Measurements from ENCODE around the gene RHBDD1. TPM values are rescaled to one million over a fixed set of nuclear protein-coding genes. Genes with fewer than 3 reads are reported as not detected.

The RHBDD1 gene
- total and polyA plus RNA-seq, 4 donors, result 16.8 to 81.3 (median 30.2) TPM

- WGBS (ENCODE audit: insufficient coverage), result no CpG with 5 or more reads among the region's 4 CpGs
- peak in 1 of 6 donors; percentile 24 for DNase-seq (ENCODE audit: low read depth in 4 of 6, low spot score in 6 of 6)
- peaks cover 32% of the 10 kb centered on the region for H3K36me3 ChIP-seq (ENCODE audit: control insufficient read depth, insufficient read depth, low read length)
- H3K27ac ChIP-seq (ENCODE audit: low read depth, low read length), result peak overlapping the region; percentile 43
- peak overlapping the region; percentile 71 for H3K4me3 ChIP-seq (ENCODE audit: low read depth, low read length)
- no peaks in the 10 kb centered on the region for H3K9me3 ChIP-seq (ENCODE audit: control insufficient read depth, insufficient read depth, low read length)
- H3K27me3 ChIP-seq (ENCODE audit: control insufficient read depth, insufficient read depth, low read length), result no peaks in the 10 kb centered on the region
- peaks cover 49% of the 10 kb centered on the region for H3K4me1 ChIP-seq (ENCODE audit: control insufficient read depth, insufficient read depth, low read length)
Observed at GRCh38 chr2:226794196-226794661, 41.6 kb upstream of the RHBDD1 start.

- peaks cover 32% of the 10 kb centered on the region for H3K36me3 ChIP-seq (ENCODE audit: control insufficient read depth, insufficient read depth, low read length)
- 15% methylated on average over 5 of the region's 9 CpGs for WGBS (ENCODE audit: insufficient coverage)
- H3K4me1 ChIP-seq (ENCODE audit: control insufficient read depth, insufficient read depth, low read length), result peaks cover 49% of the 10 kb centered on the region
- H3K4me3 ChIP-seq (ENCODE audit: low read depth, low read length), result peak overlapping the region; percentile 71
- no peaks in the 10 kb centered on the region for H3K9me3 ChIP-seq (ENCODE audit: control insufficient read depth, insufficient read depth, low read length)
- no peaks in the 10 kb centered on the region for H3K27me3 ChIP-seq (ENCODE audit: control insufficient read depth, insufficient read depth, low read length)
- peak in 2 of 6 donors; percentile 70 to 75 for DNase-seq (ENCODE audit: low read depth in 4 of 6, low spot score in 6 of 6)
- H3K27ac ChIP-seq (ENCODE audit: low read depth, low read length), result peak overlapping the region; percentile 43
Observed at GRCh38 chr2:226794751-226795171, 41.1 kb upstream of the RHBDD1 start.

GRCh38 chr2:226795281-226796011 lies 40.4 kb upstream of the RHBDD1 start:
- Histone ChIP-seq H3K4me3 (ENCODE audit: low read depth, low read length) (peak overlapping the region; percentile 71), H3K9me3 (ENCODE audit: control insufficient read depth, insufficient read depth, low read length) (no peaks in the 10 kb centered on the region), H3K27ac (ENCODE audit: low read depth, low read length) (peak overlapping the region; percentile 29), H3K4me1 (ENCODE audit: control insufficient read depth, insufficient read depth, low read length) (peaks cover 54% of the 10 kb centered on the region), H3K36me3 (ENCODE audit: control insufficient read depth, insufficient read depth, low read length) (peaks cover 32% of the 10 kb centered on the region), H3K27me3 (ENCODE audit: control insufficient read depth, insufficient read depth, low read length) (no peaks in the 10 kb centered on the region)
- peak in 1 of 6 donors; percentile 9 for DNase-seq (ENCODE audit: low read depth in 4 of 6, low spot score in 6 of 6)
- 54% methylated on average over 25 of the region's 26 CpGs for WGBS (ENCODE audit: insufficient coverage)

GRCh38 chr2:226796012-226796839 lies 39.6 kb upstream of the RHBDD1 start:
- Histone ChIP-seq H3K9me3 (ENCODE audit: control insufficient read depth, insufficient read depth, low read length) (no peaks in the 10 kb centered on the region), H3K36me3 (ENCODE audit: control insufficient read depth, insufficient read depth, low read length) (peaks cover 32% of the 10 kb centered on the region), H3K27ac (ENCODE audit: low read depth, low read length) (no peak overlapping the region), H3K27me3 (ENCODE audit: control insufficient read depth, insufficient read depth, low read length) (no peaks in the 10 kb centered on the region), H3K4me1 (ENCODE audit: control insufficient read depth, insufficient read depth, low read length) (peaks cover 57% of the 10 kb centered on the region), H3K4me3 (ENCODE audit: low read depth, low read length) (peak overlapping the region; percentile 71)
- WGBS (ENCODE audit: insufficient coverage), result 85% methylated on average over 22 of the region's 25 CpGs
- DNase-seq (ENCODE audit: low read depth in 4 of 6, low spot score in 6 of 6), result no peak

GRCh38 chr2:226796840-226797288 lies 39.0 kb upstream of the RHBDD1 start:
- Histone ChIP-seq H3K9me3 (ENCODE audit: control insufficient read depth, insufficient read depth, low read length) (no peaks in the 10 kb centered on the region), H3K36me3 (ENCODE audit: control insufficient read depth, insufficient read depth, low read length) (peaks cover 32% of the 10 kb centered on the region), H3K27me3 (ENCODE audit: control insufficient read depth, insufficient read depth, low read length) (no peaks in the 10 kb centered on the region), H3K4me3 (ENCODE audit: low read depth, low read length) (peak overlapping the region; percentile 16), H3K4me1 (ENCODE audit: control insufficient read depth, insufficient read depth, low read length) (peaks cover 62% of the 10 kb centered on the region), H3K27ac (ENCODE audit: low read depth, low read length) (no peak overlapping the region)
- WGBS (ENCODE audit: insufficient coverage), result 89% methylated on average over 14 of the region's 17 CpGs
- DNase-seq (ENCODE audit: low read depth in 4 of 6, low spot score in 6 of 6), result peak in 2 of 6 donors; percentile 29 to 51

- Histone ChIP-seq H3K4me3 (ENCODE audit: low read depth, low read length) (peak overlapping the region; percentile 16), H3K27me3 (ENCODE audit: control insufficient read depth, insufficient read depth, low read length) (no peaks in the 10 kb centered on the region), H3K9me3 (ENCODE audit: control insufficient read depth, insufficient read depth, low read length) (no peaks in the 10 kb centered on the region), H3K36me3 (ENCODE audit: control insufficient read depth, insufficient read depth, low read length) (peaks cover 32% of the 10 kb centered on the region), H3K27ac (ENCODE audit: low read depth, low read length) (no peak overlapping the region), H3K4me1 (ENCODE audit: control insufficient read depth, insufficient read depth, low read length) (peaks cover 62% of the 10 kb centered on the region)
- WGBS (ENCODE audit: insufficient coverage), result 95% methylated on average over 49 of the region's 50 CpGs
- peak in 1 of 6 donors; percentile 1 for DNase-seq (ENCODE audit: low read depth in 4 of 6, low spot score in 6 of 6)
Observed at GRCh38 chr2:226797289-226797988, 38.4 kb upstream of the RHBDD1 start.

- Histone ChIP-seq H3K9me3 (ENCODE audit: control insufficient read depth, insufficient read depth, low read length) (no peaks in the 10 kb centered on the region), H3K27me3 (ENCODE audit: control insufficient read depth, insufficient read depth, low read length) (no peaks in the 10 kb centered on the region), H3K4me3 (ENCODE audit: low read depth, low read length) (peak overlapping the region; percentile 83), H3K27ac (ENCODE audit: low read depth, low read length) (peak overlapping the region; percentile 92), H3K36me3 (ENCODE audit: control insufficient read depth, insufficient read depth, low read length) (peaks cover 32% of the 10 kb centered on the region), H3K4me1 (ENCODE audit: control insufficient read depth, insufficient read depth, low read length) (peaks cover 62% of the 10 kb centered on the region)
- WGBS (ENCODE audit: insufficient coverage), result 59% methylated on average over 23 of the region's 23 CpGs
- no peak for DNase-seq (ENCODE audit: low read depth in 4 of 6, low spot score in 6 of 6)
Observed at GRCh38 chr2:226797989-226798421, 37.8 kb upstream of the RHBDD1 start.

- Histone ChIP-seq H3K36me3 (ENCODE audit: control insufficient read depth, insufficient read depth, low read length) (peaks cover 32% of the 10 kb centered on the region), H3K4me3 (ENCODE audit: low read depth, low read length) (peak overlapping the region; percentile 83), H3K9me3 (ENCODE audit: control insufficient read depth, insufficient read depth, low read length) (no peaks in the 10 kb centered on the region), H3K27ac (ENCODE audit: low read depth, low read length) (peak overlapping the region; percentile 92), H3K27me3 (ENCODE audit: control insufficient read depth, insufficient read depth, low read length) (no peaks in the 10 kb centered on the region), H3K4me1 (ENCODE audit: control insufficient read depth, insufficient read depth, low read length) (peaks cover 62% of the 10 kb centered on the region)
- peak in 2 of 6 donors; percentile 86 to 90 for DNase-seq (ENCODE audit: low read depth in 4 of 6, low spot score in 6 of 6)
- WGBS (ENCODE audit: insufficient coverage), result under 1% methylated on average over 78 of the region's 80 CpGs
Observed at GRCh38 chr2:226798422-226799210, 37.2 kb upstream of the RHBDD1 start.

All from spinal cord (tissue), 10 donors.